ENCODE measurements around the gene ST3GAL6. TPM values are rescaled to one million over a fixed set of nuclear protein-coding genes. Genes with fewer than 3 reads are reported as not detected.

The ST3GAL6 gene
- total RNA-seq: 11.2 TPM

GRCh38 chr3:98763076-98763475 lies at the start of gene ST3GAL6:
TSS of gene ST3GAL6 (plus strand) at chr3:98763340. CDS start at chr3:98768441, 5,101 bp downstream.
- DNase-seq: peak; percentile 2

DNA sequence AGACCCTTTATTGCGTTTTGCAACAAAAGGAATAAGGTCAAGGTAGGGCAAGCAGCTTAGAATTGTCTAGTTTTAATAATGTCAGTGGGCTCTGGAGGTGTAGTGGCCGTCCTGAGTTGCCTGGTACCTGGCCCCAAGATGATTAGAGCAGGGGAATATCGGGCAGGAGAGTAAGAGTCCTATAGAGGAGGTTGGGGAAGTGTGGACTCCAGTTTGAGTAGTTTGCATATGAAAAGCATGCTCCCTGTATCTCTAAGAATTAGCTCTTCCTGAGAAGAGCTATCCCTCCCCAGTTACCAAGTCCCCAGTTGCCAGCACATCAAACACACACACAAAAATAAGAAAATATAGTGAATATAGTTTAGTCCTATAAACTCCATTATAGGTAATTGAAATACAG lies 49.2 kb upstream of the ST3GAL6 start:
- no peak for DNase-seq

DNA sequence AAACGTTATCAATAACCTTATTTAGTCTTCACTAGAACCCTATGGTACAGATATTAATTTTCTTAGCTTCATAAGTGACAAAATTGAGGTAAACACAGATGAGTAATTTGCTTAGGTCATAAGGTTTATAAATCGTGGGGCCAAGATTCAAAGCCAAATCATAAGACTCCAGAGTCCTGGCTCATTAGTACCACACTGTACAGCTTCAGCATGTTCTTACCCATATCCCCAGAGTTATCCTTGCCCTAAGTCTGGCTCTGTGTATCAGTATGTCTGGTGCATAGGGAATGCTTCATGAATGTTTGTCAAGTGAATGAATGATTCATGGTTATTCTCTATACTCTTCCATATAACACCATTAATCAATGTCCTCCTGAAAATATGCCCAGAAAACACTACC lies 45.6 kb upstream of the ST3GAL6 start:
- no peak for DNase-seq

DNA sequence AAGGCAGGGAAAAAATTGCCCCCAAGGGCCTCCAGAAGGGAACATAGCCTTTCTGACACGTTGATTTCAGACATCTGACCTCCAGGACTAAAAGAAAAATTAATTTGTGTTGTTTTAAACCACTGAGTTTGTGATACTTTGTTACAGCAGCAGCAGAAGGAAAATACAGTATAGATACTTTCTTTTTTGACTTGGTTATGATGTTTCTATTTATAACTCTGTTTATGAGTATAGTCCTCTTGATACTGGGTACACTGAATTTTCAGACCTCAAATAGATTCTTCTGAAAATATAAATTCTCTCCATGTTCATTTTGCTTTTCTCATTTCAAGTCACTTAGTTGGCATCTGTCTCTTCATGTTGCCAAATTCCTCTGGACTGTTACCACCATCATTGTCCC lies 44.4 kb upstream of the ST3GAL6 start:
- DNase-seq: no peak

- DNase-seq: no peak
Measured at GRCh38 chr3:98721776-98722175, 41.4 kb upstream of the ST3GAL6 start.

DNA sequence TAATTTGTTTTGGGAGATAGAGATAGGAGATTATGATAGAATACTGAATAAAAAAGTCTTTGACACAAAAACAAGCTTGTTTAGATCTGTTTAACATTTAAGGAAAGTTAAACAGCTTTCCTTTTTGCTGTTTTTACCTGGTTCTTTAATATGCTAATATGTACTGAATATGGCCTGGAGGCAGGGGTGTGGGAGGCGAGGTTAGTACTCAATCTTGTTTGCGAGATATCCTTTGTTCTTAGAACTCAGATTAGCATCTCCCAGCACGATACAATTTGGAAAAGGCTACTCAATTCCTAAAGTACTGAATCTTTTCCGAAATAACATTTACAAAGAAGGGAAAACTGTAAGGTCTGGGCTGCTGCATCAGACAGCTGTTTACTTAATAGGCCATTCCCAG lies 40.8 kb upstream of the ST3GAL6 start:
- no peak for DNase-seq

DNA sequence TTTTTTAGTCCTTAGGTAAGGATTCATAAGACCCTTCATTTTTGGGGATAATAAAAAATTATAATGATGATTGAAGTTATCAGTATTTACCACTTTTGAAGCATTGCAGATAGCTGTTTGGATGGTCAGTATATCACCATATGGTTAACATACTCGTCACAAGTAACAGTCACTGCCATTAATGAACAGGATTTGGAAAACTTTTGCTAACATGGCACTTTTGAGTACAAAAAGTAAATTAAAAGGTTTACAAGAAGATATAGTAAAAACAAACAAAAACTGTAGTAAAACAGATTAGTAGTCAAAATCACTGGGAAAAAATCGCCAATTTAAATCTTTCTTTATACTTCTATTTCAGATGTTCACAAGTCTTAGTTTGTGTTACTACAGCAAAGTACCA lies 37.8 kb upstream of the ST3GAL6 start:
- no peak for DNase-seq

- no peak for DNase-seq
Measured at GRCh38 chr3:98726084-98726483, 37.1 kb upstream of the ST3GAL6 start.

- DNase-seq: no peak
Measured at GRCh38 chr3:98727638-98728037, 35.5 kb upstream of the ST3GAL6 start.

DNA sequence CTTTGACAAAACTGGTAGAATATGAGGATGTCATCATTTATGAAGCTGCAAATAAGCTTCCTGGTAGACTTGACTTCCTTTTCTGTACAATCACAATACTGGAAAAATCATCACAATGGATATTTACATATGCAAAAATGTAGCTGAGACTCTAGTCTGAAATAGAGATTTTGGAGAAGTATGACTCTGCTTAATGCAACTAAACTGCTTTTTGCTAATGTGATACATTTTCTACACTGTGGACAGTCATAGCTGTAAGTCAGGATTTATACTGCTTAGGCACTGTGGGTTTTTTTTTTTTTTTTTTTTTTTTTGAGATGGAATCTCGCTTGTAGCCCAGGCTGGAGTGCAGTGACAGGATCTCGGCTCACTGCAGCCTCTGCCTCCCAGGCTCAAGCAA lies 34.5 kb upstream of the ST3GAL6 start:
- no peak for DNase-seq

DNA sequence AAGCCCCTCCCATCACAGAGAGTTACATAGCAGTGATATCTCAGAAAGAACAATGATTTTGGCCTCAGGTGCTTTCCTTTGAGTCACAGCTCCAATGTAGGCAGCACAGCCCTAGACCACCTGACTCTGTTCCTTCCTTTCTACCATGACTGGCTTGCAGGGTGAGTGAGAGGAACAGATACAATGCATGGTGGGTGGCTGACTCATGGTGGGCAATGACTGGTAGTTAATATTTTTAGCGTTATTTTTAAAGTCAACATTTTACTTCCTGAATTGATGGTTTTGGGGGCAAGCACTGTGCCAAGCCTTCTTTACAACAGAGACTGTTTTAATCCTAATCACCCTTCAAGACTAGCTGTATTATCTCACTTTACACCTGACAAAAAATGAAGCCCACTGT lies 32.8 kb upstream of the ST3GAL6 start:
- no peak for DNase-seq

DNA sequence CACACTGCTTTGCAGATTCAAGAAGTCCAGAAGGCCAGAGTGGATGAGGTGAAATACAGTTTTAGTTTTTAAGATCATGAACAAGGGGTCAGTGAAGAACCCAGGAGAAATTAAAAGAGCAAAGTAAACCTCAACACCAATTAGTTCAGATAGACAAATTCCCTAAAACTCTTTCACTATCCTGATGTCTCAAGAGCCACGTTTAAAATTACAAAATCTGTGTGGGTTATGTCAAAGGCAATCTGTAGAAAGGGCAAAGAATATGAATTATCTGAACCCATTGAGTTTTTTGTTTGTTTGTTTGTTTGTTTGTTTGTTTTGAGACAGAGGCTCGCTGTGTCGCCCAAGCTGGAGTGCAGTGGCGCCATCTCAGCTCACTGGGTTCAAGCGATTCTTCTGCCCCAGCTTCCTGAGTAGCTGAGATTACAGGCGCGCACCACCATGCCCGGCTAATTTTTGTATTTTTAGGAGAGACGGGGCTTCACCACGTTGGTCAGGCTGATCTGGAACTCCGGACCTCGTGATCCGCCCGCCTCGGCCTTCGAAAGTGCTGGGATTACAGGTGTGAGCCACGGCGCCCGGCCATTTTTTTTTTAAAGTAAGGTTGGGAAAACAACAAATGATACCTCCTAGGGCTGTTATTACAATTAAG lies 32.1 kb upstream of the ST3GAL6 start:
- DNase-seq: no peak

DNA sequence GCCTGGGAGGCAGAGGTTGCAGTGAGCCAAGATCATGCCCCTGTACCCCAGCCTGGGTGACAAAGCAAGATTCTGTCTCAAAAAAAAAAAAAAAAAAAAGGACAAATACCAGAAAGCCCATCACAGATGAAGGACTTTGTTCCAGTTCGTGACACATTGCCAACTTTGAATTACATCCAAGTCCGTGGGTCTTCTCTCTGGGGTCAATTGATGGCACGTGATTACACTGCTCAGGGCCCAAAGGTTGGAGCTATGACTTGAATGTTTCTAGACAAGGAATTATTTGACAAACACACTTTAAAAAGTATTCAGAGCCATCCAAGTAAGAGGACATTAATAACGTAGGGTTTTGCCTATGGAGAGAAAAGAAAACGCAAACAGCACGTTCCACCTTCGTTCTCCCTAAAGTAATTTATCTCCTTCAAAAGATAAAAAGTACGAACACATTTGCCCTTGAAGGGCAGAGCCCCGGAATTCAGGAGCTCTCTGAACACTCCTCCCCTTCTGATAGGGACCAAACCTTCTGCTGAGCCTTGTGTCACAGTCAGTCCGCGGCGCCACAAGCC lies 31.3 kb upstream of the ST3GAL6 start:
- no peak for DNase-seq

- DNase-seq: no peak
Measured at GRCh38 chr3:98732286-98733052, 30.7 kb upstream of the ST3GAL6 start.

DNA sequence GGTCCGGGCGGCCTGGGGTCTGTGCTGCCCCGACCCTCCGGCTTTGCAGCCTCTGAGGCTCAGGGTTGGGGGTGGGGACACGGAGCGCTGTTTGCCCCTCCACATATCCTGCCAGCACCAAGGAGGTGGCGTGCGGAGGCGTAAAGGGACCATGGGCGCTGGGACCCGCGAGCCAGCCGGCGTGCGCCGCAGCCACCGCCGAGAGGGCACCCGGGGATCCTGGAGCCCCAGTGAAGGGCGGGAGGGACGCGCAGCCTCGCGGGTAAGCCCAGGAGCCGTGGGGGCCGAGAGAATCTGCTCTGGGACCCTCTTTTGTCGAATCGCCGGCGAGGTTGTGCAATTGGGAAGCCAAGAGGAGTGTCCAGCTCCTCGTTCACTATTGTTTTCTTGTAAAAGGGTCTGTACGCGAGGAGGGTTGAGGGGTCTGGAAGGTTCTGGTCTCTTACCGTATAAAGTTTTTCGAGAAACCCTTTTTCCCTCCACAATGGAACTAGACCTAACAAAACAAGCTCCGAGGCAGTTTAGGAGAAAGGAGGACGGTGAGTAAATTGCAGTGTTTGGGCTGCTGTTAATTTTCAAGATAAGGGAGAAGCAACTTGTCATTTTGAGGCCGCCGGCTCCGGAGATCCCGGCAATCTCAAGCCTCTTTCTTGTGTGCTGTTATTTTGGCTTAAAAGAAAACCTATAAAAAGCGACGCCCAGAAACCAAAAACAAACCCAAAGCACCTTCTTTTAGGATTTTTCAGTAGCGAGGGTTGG lies 29.9 kb upstream of the ST3GAL6 start:
- DNase-seq: peak; percentile 12

DNA sequence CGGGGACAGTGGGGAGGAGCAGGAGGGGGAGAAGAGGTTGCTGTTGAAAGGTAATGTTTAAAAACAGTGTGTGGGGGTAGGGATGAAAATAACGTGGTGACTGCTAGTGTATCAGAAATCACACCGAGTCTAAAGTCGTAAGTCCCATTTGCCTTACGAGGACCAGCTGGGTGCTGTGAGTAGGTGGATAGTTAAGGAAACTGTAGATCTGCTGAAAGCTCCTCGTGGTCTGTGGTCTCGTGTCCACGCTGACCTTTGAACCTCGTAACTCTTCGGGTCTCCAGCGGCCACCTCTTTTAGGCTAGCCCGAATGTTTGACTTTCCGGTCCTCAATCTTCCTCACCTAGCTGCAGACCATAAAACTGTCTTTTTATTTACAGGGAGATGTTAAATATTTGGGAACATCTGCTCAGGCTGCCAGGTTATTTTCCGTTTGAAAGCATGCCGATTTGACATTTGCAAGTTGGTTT lies 29.3 kb upstream of the ST3GAL6 start:
- DNase-seq: no peak

- DNase-seq: no peak
Measured at GRCh38 chr3:98734306-98734705, 28.8 kb upstream of the ST3GAL6 start.

DNA sequence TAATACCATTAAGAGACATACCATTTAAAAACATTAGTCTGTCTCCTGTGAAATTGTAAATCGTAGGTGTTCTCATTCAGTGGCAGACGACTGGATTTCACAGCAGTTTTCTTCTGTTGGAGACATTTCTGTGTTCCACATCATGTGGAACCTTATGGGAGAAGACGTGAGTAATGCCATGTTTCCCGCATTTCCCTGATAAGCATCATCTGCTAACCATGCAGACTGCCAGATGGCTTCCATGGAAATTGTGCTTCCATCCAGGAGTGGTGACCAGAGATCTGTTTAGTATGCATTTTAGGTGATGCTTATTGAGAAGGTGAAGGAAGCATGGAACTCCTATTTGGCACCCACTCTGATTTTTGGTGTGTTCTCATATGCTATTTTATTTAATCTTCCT lies 28.4 kb upstream of the ST3GAL6 start:
- DNase-seq: no peak

DNA sequence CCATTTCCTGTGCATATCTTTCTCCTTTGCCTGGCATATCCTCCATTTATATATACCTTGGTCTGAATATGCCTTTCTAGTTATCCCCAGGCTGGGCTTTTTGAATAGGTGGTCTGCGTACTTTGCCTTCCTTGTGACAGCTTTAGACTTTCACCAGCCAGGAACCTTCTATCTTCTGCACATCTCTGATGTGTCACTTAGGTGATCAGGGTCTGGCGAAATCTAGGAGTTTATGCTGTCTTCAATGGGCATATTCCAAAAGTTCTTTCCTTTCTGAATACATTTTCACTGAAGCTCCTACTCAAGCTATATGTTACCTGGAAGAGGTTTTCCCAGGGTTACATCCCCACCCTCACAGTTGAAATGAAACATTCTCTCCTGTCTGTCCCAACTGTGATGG lies 27.8 kb upstream of the ST3GAL6 start:
- DNase-seq: no peak

DNA sequence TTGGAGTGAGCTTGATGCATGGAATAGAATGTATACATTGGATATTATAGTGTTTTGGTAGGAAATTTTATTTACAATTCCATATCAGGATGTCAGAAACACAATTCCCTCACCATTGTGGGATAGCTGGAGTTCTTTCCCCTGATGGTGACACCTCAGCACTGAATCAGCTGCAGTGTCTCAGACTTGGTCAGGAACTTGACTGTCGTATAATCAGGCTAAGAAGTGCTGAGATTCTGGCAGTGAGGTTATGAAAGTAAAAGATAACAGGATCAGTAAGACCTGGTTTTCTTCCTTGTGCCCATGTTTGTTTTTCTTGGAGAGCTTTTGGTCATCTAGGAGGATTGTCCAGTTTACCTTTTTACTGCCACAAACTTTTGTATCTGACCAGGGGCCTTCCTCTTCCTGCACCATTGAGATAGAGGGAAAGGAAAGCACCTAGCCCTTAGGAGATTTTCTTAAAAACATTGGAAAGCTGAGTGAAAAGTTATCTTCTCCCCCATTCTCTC lies 27.3 kb upstream of the ST3GAL6 start:
- no peak for DNase-seq

DNA sequence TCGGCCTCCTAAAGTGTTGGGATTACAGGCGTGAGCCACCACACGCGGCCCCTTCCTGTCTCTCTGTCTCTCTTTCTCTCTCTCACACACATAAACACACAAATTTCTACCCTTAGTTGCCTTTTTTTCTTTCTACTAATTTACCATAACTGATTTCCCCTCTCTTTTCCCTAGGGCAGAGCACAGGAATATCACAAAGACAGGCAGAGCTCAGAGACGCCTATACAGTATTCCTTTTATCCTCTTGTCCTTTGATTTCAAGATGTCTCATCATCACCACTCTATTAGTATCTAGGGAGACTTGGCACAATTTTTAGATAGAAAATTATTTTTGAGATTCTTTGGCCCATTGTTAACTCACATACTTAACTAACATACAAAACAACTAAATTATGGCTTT lies 25.8 kb upstream of the ST3GAL6 start:
- DNase-seq: no peak

GRCh38 chr3:98739266-98739665 lies 23.9 kb upstream of the ST3GAL6 start:
- DNase-seq: no peak

DNA sequence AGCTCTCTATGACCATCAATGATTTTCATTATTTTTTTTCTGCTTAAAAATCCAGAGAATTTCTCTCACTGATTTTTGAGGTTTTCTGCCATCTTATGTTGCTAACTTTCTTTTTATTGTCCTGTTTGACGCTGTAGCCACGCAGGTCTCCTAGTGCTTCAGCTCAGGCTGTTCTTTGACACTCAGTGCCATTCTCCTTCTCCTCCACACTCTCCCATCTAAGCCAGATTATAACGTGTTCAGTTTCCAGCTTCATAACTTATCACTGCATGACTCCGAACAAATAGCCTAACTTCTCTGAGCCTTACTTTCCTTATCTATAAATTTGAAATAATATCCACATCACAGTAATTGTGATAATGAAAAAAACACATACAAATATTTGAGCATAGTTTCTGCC lies 22.8 kb upstream of the ST3GAL6 start:
- no peak for DNase-seq

Data from skin of body (tissue), 2 donors.